Keratinocyte (primary cell): ENCODE data around the gene GNPTG. TPM values are rescaled to one million over a fixed set of nuclear protein-coding genes. Genes with fewer than 3 reads are reported as not detected.
A peak's percentile ranks its signal among the peaks of the same experiment; 100 is the strongest.

Experiments
- DNase-seq: peaks from one replicate; pipeline ENCODE4 v3.0.0-alpha.2; 2011; ENCODE audit warnings: low read depth, missing footprints, low spot score
- FAIRE-seq: peaks from 2 replicates; lab custom pipeline; 2011; peaks lifted over from hg19 to GRCh38; lab: Jason Lieb, UNC
- H2AFZ ChIP-seq: 2 replicates; pipeline ENCODE4 v1.6.0; 2012; ENCODE audit warnings: low read length, control low read depth, inconsistent platforms; ENCODE audit not compliant: control insufficient read depth
- H3K27ac ChIP-seq: 2 replicates; pipeline ENCODE4 v1.5.1; 2011; ENCODE audit warnings: low read length; ENCODE audit not compliant: control insufficient read depth, insufficient read depth
- H3K27me3 ChIP-seq: 3 replicates; pipeline ENCODE4 v1.6.0; 2011; ENCODE audit warnings: low read length; ENCODE audit not compliant: control insufficient read depth, insufficient read depth; ENCODE audit errors: extremely low read depth
- H3K36me3 ChIP-seq, 2 experiments: 2 replicates in 1 of 2; 3 replicates in 1 of 2; pipeline ENCODE4 v1.5.1; 2011; ENCODE audit warnings: low read length in 2 of 2, mild to moderate bottlenecking in 1 of 2; ENCODE audit not compliant: control insufficient read depth in 2 of 2, insufficient read depth in 2 of 2; ENCODE audit errors: extremely low read depth in 1 of 2
- H3K4me1 ChIP-seq: 3 replicates; pipeline ENCODE4 v1.5.1; 2011; ENCODE audit warnings: low read length; ENCODE audit not compliant: control insufficient read depth, insufficient read depth; ENCODE audit errors: extremely low read depth
- H3K4me2 ChIP-seq: 3 replicates; pipeline ENCODE4 v1.6.0; 2011; ENCODE audit warnings: low read depth, low read length; ENCODE audit not compliant: control insufficient read depth, insufficient read depth; ENCODE audit errors: extremely low read depth
- H3K4me3 ChIP-seq, 3 experiments: fragments of 200-600 bp in 1 of 3; sonication (generic) in 1 of 3; 2 replicates in 2 of 3; 3 replicates in 1 of 3; pipeline ENCODE4 v1.5.1; 2011 to 2016; ENCODE audit warnings: low read length in 3 of 3, mild to moderate bottlenecking in 3 of 3, control low read depth in 2 of 3, inconsistent platforms in 1 of 3, low read depth in 1 of 3, mixed read lengths in 1 of 3, mixed run types in 1 of 3, moderate library complexity in 1 of 3; ENCODE audit not compliant: control insufficient read depth in 2 of 3, insufficient read depth in 2 of 3; ENCODE audit errors: extremely low read depth in 1 of 3
- H3K79me2 ChIP-seq: 2 replicates; pipeline ENCODE4 v1.6.0; 2012; ENCODE audit warnings: low read length; ENCODE audit not compliant: control insufficient read depth, insufficient read depth
- H3K9ac ChIP-seq: 3 replicates; pipeline ENCODE4 v1.6.0; 2011; ENCODE audit warnings: low read length; ENCODE audit not compliant: control insufficient read depth, insufficient read depth; ENCODE audit errors: extremely low read depth
- H3K9me1 ChIP-seq: 3 replicates; pipeline ENCODE4 v1.6.0; 2011; ENCODE audit warnings: low read length; ENCODE audit not compliant: control insufficient read depth, insufficient read depth; ENCODE audit errors: extremely low read depth
- H3K9me3 ChIP-seq: 2 replicates; pipeline ENCODE4 v1.5.1; 2012; ENCODE audit warnings: low read depth, low read length; ENCODE audit not compliant: control insufficient read depth
- H4K20me1 ChIP-seq: 3 replicates; pipeline ENCODE4 v1.6.0; 2011; ENCODE audit warnings: low read length; ENCODE audit not compliant: control insufficient read depth, insufficient read depth; ENCODE audit errors: extremely low read depth
- CTCF ChIP-seq, 3 experiments: IDR thresholded peaks in 1 of 3; conservative IDR thresholded peaks in 1 of 3; optimal IDR thresholded peaks in 1 of 3; 2 replicates in 2 of 3; 3 replicates in 1 of 3; pipeline versions ENCODE3 to v1.5.1; 2011; ENCODE audit warnings: low read length in 3 of 3, mild to moderate bottlenecking in 3 of 3, moderate library complexity in 2 of 3, control low read depth in 1 of 3, inconsistent platforms in 1 of 3; ENCODE audit not compliant: insufficient read depth in 2 of 3; ENCODE audit errors: extremely low read depth in 1 of 3
- EZH2 ChIP-seq: IDR thresholded peaks from one replicate; pipeline ENCODE4 v1.6.1; 2012; ENCODE audit warnings: inconsistent platforms, mild to moderate bottlenecking, low read length, moderate library complexity
- dilution Hi-C: fragments of 300-500 bp; cut with MboI; formaldehyde crosslinking; loops from one replicate; pipeline ENCODE4 v1.7.0; 2020; ENCODE audit warnings: low sequenced_read_pairs; ENCODE audit not compliant: extremely low pct_ligation_motif_present
- polyA plus RNA-seq, 5 experiments: library from polyadenylated mRNA; depleted of rRNA in 3 of 5; stranded (reverse) in 3 of 5; stranded (forward) in 1 of 5; unstranded in 1 of 5; fragments of >200 nt; gene quantifications; 1 replicate in 1 of 5; 2 replicates in 3 of 5; 3 replicates in 1 of 5; pipeline versions ENCODE4 v1.2.1 to v1.2.3, GENCODE V29; 2011 to 2012; ENCODE audit warnings: missing spikeins in 2 of 5, low read depth in 1 of 5, low replicate concordance in 1 of 5

The GNPTG gene
- polyA plus RNA-seq, 1 donor (not counting 4 experiments of a cell fraction or from before 2014, with no cell fraction given): 30.9 TPM

- dilution Hi-C loops: no loop called here
- Histone ChIP-seq H3K4me1 (peaks cover 3% of the 10 kb centered on the region), H3K9ac (no peak overlapping the region), H3K79me2 (no peaks in the 10 kb centered on the region), H4K20me1 (no peaks in the 10 kb centered on the region), H3K27me3 (no peaks in the 10 kb centered on the region), H3K4me3 (no peak overlapping the region), H2AFZ (no peak overlapping the region), H3K27ac (no peak overlapping the region), H3K36me3 (peaks cover 0 to 5% of the 10 kb centered on the region in 2 experiments), H3K9me3 (no peaks in the 10 kb centered on the region), H3K4me2 (no peak overlapping the region), H3K9me1 (no peaks in the 10 kb centered on the region)
- FAIRE-seq (no peak), DNase-seq (no peak)
- TF ChIP-seq EZH2 (no peak), CTCF (optimal IDR thresholded peaks at IDR 0.05 in 1 of 3, IDR thresholded peaks at IDR 0.05 in 1 of 3, conservative IDR thresholded peaks at IDR 0.05 in 1 of 3; ENCODE audit: extremely low read depth in 1 of 3, insufficient read depth in 2 of 3, low read length in 3 of 3) (no peak)
Observed at GRCh38 chr16:1403733-1404132, 52.0 kb downstream of the GNPTG start.

GRCh38 chr16:1407753-1408152 lies 56.0 kb downstream of the GNPTG start:
- no peak for FAIRE-seq
- peak overlapping the region; percentile 9 for H3K9ac ChIP-seq
- no peak overlapping the region for H3K27ac ChIP-seq

More at GRCh38 chr16:1407753-1408152, 56.0 kb downstream of the GNPTG start:
- peak overlapping the region; percentile 87 for H3K4me2 ChIP-seq
- peaks cover 3% of the 10 kb centered on the region for H3K4me1 ChIP-seq
- H3K9me1 ChIP-seq: no peaks in the 10 kb centered on the region
- TF ChIP-seq EZH2: no peak
- TF ChIP-seq CTCF (optimal IDR thresholded peaks at IDR 0.05 in 1 of 3, IDR thresholded peaks at IDR 0.05 in 1 of 3, conservative IDR thresholded peaks at IDR 0.05 in 1 of 3; ENCODE audit: extremely low read depth in 1 of 3, insufficient read depth in 2 of 3, low read length in 3 of 3): no peak
- H3K4me3 ChIP-seq: no peak overlapping the region
- H3K27me3 ChIP-seq: no peaks in the 10 kb centered on the region
- H3K79me2 ChIP-seq: no peaks in the 10 kb centered on the region
- H2AFZ ChIP-seq: no peak overlapping the region
- DNase-seq: no peak
- peaks cover 0 to 2% of the 10 kb centered on the region in 2 experiments for H3K36me3 ChIP-seq
- H3K9me3 ChIP-seq: no peaks in the 10 kb centered on the region
- dilution Hi-C loops: no loop called here
- no peaks in the 10 kb centered on the region for H4K20me1 ChIP-seq
